OCI-LY7 (cell line): Measurements from ENCODE around the gene RANBP9.

Source experiments
- CTCF ChIP-seq: fragments of 200-600 bp; sonication (generic); conservative IDR thresholded peaks from 2 replicates; pipeline ENCODE4 v1.5.1; 2014; ENCODE audit warnings: mild to moderate bottlenecking, antibody characterized with exemption, low read length, moderate library complexity, mixed read lengths
- EZH2phosphoT487 ChIP-seq: fragments of 200-600 bp; sonication (generic); IDR thresholded peaks from 2 replicates; pipeline ENCODE4 v1.6.1; 2018; ENCODE audit warnings: low read depth, borderline replicate concordance, mild to moderate bottlenecking, mixed run types, antibody characterized with exemption, low read length, moderate library complexity, mixed read lengths

DNA sequence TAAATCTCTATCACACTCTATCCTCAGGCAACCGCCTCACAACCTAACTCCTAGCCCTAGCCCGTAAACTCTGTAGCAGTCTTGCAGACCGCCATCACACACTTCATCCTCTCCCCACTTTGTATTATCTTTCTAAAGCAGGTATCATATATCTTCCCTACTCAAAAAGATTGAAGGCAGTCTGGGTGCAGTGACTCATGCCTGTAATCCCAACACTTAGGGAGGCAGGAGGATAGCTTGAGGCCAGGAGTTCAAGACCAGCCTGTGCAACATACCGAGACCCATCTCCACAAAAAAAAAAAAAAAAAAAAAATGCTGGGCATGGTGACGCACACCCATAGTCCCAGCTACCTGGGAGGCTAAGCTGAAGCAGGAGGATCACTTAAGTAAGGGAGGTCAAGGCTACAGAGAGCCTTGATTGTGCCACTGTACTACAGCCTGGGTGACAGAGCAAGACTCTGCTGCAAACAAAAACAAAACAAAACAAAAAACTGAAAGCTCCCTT, 22.9 kb downstream of the RANBP9 start:
- TF ChIP-seq CTCF (no peak), EZH2phosphoT487 (no peak)
